HFF-Myc (cell line): Measurements from ENCODE around the gene KRT3.

Source experiments
- DNase-seq: peaks from one replicate; pipeline ENCODE4 v3.0.0-alpha.2; 2011; ENCODE audit warnings: low read depth; ENCODE audit errors: extremely low read depth
- H3K4me3 ChIP-seq: replicated peaks from 2 replicates; pipeline ENCODE4 v1.5.1; 2011; ENCODE audit warnings: low read depth, mild to moderate bottlenecking, control low read depth, low read length
- CTCF ChIP-seq: IDR thresholded peaks from 2 replicates; pipeline ENCODE4 v1.5.1; 2012; ENCODE audit warnings: mild to moderate bottlenecking, low read depth, low read length, control low read depth; ENCODE audit errors: missing control alignments

KRT3 gene

GRCh38 chr12:52802442-52802841 lies 6.5 kb upstream of the KRT3 start:
- no peak for TF ChIP-seq CTCF
- no peak for DNase-seq

DNA sequence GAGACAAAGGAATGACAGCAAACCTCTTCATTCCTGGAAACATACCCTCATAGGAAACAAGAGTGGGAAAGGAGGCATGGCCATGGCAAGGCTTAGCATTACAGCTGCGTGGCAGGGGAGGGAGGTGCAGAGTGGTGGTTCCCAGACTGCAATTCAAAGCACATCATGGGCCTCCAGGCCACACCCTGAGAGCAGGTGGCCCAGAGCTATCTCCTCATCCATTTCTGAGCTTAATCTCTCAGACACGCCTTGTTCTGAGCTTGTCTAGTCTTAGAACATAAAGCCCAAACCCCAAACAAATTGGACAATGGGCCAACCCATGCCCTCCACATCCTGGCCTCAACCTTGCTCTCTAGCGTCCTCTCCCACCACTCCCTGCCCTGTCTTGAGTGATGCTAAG lies 5.9 kb upstream of the KRT3 start:
- DNase-seq: no peak
- no peak for TF ChIP-seq CTCF
- H3K4me3 ChIP-seq: no peak overlapping the region

More at GRCh38 chr12:52802442-52802841, 6.5 kb upstream of the KRT3 start:
- no peak overlapping the region for H3K4me3 ChIP-seq

- DNase-seq: no peak
- no peak for TF ChIP-seq CTCF
- H3K4me3 ChIP-seq: no peak overlapping the region
Observed at GRCh38 chr12:52800259-52800917, 4.5 kb upstream of the KRT3 start.

- no peak for TF ChIP-seq CTCF
- H3K4me3 ChIP-seq: no peak overlapping the region
- no peak for DNase-seq
Observed at GRCh38 chr12:52799505-52800211, 3.7 kb upstream of the KRT3 start.

DNA sequence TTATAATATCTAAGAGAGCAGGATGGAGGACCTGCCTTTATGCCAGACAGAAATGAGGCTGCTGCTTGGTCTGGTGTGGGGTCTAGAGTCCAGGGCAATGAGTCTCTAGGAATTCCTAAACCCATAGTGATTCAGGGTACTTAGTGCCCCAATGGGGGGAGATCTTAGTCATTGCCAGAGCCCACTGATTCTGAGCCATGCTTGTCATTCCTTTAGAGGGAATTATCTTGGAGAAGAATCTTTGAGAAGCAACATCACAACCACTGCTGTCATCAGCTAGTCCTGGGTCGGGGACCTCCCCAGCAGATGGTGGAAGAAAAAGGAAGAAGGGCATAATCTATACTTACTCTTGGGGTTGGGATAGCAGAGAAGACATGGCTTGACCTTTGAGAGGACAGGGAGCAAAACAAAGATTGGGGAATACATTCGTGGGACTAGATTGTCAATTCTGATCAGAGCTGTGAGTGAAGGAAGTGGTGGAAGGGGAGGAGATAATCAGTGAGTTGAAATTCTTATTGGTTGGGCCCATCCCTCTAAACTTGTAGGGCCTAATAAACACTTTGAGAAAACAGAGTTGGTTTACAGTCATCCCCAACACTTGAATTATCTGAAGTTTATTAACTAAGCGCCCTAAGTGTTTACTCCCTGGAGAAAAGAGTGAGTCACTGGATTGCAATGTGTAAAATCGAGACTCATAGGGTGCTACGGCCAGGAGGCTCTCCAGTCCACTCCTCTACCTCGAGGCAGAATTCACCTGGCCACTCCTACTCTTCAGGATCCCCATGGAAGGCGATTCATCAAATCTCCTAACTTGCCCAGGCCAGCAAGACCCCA lies 3.0 kb upstream of the KRT3 start:
- no peak overlapping the region for H3K4me3 ChIP-seq
- TF ChIP-seq CTCF: no peak
- no peak for DNase-seq

- H3K4me3 ChIP-seq: no peak overlapping the region
- no peak for DNase-seq
- no peak for TF ChIP-seq CTCF
Observed at GRCh38 chr12:52798003-52798670, 2.2 kb upstream of the KRT3 start.
